CD8-positive, alpha-beta memory T cell (primary cell): ENCODE measurements around the gene KCNQ5. TPM values are rescaled to one million over a fixed set of nuclear protein-coding genes. Genes with fewer than 3 reads are reported as not detected.

Experiments used
- CTCF ChIA-PET: fragments of 350-600 bp; sonication (Branson Sonifier 250); formaldehyde crosslinking; loops from one replicate; lab custom pipeline; 2021; ENCODE audit warnings: antibody characterized with exemption; lab: Charles Lee
- POLR2A ChIA-PET: fragments of 350-600 bp; sonication (Branson Sonifier 250); formaldehyde crosslinking; loops from one replicate; lab custom pipeline; 2021; ENCODE audit warnings: antibody characterized with exemption; lab: Charles Lee
- DNase-seq, 5 donors: peaks; one replicate each; pipeline versions ENCODE4 v3.0.0 to v3.0.0-alpha.2; 2020 to 2022; ENCODE audit warnings: mixed read lengths in 1 of 5
- H3K27ac ChIP-seq: one replicate; pipeline ENCODE4 v1.7.0; 2013; ENCODE audit warnings: low read depth, mild to moderate bottlenecking, low read length, moderate library complexity
- H3K27me3 ChIP-seq: 2 replicates; pipeline ENCODE4 v1.7.0; 2013; ENCODE audit warnings: low read length, mild to moderate bottlenecking; ENCODE audit not compliant: insufficient read depth, poor library complexity, severe bottlenecking
- H3K36me3 ChIP-seq: 2 replicates; pipeline ENCODE4 v1.7.0; 2013; ENCODE audit warnings: mild to moderate bottlenecking, low read length, moderate library complexity; ENCODE audit not compliant: insufficient read depth
- H3K4me1 ChIP-seq: 2 replicates; pipeline ENCODE4 v1.7.0; 2013; ENCODE audit warnings: mild to moderate bottlenecking, low read length, moderate library complexity; ENCODE audit not compliant: insufficient read depth
- H3K4me3 ChIP-seq: 2 replicates; pipeline ENCODE4 v1.7.0; 2013; ENCODE audit warnings: mild to moderate bottlenecking, low read length
- H3K9me3 ChIP-seq: 2 replicates; pipeline ENCODE4 v1.7.0; 2013; ENCODE audit warnings: mild to moderate bottlenecking, low read length
- H3K27ac Mint-ChIP-seq, 8 donors: one replicate each; pipeline ENCODE4 v1.8.0; 2020 to 2021; ENCODE audit warnings: mixed read lengths in 8 of 8, mild to moderate bottlenecking in 6 of 8, inconsistent platforms in 3 of 8, moderate library complexity in 3 of 8
- H3K27me3 Mint-ChIP-seq, 2 donors: one replicate each; pipeline ENCODE4 v1.8.0; 2020 to 2021; ENCODE audit warnings: mixed read lengths in 2 of 2, mild to moderate bottlenecking in 1 of 2, moderate library complexity in 1 of 2
- H3K36me3 Mint-ChIP-seq, 3 donors: one replicate each; pipeline ENCODE4 v1.8.0; 2020 to 2021; ENCODE audit warnings: mixed read lengths in 3 of 3, inconsistent platforms in 1 of 3, mild to moderate bottlenecking in 1 of 3
- H3K4me1 Mint-ChIP-seq, 3 donors: one replicate each; pipeline ENCODE4 v1.8.0; 2020 to 2021; ENCODE audit warnings: mixed read lengths in 3 of 3, inconsistent platforms in 1 of 3, mild to moderate bottlenecking in 1 of 3
- H3K4me3 Mint-ChIP-seq, 7 donors: one replicate each; pipeline ENCODE4 v1.8.0; 2020 to 2021; ENCODE audit warnings: mixed read lengths in 7 of 7, mild to moderate bottlenecking in 6 of 7, moderate library complexity in 4 of 7, inconsistent platforms in 2 of 7
- H3K9me3 Mint-ChIP-seq, 5 donors: one replicate each; pipeline ENCODE4 v1.8.0; 2020 to 2022; ENCODE audit warnings: mixed read lengths in 5 of 5, mild to moderate bottlenecking in 3 of 5, moderate library complexity in 2 of 5, inconsistent platforms in 1 of 5
- polyA plus RNA-seq: library from polyadenylated mRNA; unstranded; fragments of 300-500 nt; fragmentation: Illumina TruSeq; gene quantifications from one replicate; pipeline ENCODE4 v1.2.3, GENCODE V29; 2021
- total RNA-seq, 2 experiments: library from RNA; stranded (reverse); gene quantifications; one replicate each; pipeline ENCODE4 v1.2.3, GENCODE V29; 2021

KCNQ5 gene
- total and polyA plus RNA-seq, 3 experiments from 2014 or later: 0.85 to 8.5 (median 7.9) TPM

DNA sequence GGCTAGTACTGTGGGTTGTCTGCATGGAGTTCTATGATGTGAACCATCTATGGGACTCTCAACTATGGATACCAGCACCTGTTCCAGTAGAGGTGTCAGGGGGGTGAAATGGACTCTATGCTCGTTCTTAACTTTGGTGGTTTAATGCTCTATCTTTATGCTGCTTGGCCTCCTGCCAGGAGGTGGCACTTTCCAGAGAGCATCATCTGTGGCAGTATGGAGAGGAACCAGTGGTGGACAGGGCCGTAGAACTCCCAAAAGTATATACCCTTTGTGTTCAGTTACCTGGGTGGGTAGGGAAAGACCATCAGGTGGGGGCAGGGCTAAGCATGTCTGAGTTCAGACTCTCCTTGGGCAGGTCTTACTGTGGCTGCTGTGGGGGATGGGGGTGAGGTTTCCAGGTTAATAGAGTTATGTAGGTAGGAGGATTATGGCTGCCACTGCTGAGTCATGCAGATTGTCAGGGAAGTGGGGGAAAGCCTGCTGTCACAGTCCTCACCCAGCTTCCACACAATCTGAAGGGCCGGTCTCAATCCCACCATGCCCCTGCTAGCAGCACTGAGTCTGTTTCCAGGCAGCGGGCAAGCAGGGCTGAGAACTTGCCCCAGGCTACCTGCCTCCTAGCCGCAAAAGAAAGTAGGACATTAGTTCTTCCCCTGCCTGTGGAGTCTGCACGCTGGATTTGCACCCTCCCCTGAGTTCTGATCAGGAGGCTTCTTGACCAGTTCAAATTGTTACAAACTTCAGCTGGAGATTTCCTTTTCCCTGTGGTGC is 284.0 kb downstream of the KCNQ5 start:
- no peak overlapping the region for H3K27ac ChIP-seq
- ChIA-PET CTCF (no interaction called here), POLR2A (no interaction called here)
- H3K27me3 ChIP-seq: no peaks in the 10 kb centered on the region
- no peaks in the 10 kb centered on the region for H3K36me3 ChIP-seq
- Mint-ChIP-seq H3K4me1 (peaks cover 0 to 2% (median 0%) of the 10 kb centered on the region in 3 donors), H3K4me3 (no peak overlapping the region), H3K36me3 (peaks cover 0 to 16% (median 0%) of the 10 kb centered on the region in 3 donors), H3K27me3 (no peaks in the 10 kb centered on the region), H3K27ac (no peak overlapping the region), H3K9me3 (peaks cover 0 to 16% (median 3%) of the 10 kb centered on the region in 5 donors)
- no peaks in the 10 kb centered on the region for H3K9me3 ChIP-seq
- no peak overlapping the region for H3K4me3 ChIP-seq
- no peaks in the 10 kb centered on the region for H3K4me1 ChIP-seq
- DNase-seq: no peak

DNA sequence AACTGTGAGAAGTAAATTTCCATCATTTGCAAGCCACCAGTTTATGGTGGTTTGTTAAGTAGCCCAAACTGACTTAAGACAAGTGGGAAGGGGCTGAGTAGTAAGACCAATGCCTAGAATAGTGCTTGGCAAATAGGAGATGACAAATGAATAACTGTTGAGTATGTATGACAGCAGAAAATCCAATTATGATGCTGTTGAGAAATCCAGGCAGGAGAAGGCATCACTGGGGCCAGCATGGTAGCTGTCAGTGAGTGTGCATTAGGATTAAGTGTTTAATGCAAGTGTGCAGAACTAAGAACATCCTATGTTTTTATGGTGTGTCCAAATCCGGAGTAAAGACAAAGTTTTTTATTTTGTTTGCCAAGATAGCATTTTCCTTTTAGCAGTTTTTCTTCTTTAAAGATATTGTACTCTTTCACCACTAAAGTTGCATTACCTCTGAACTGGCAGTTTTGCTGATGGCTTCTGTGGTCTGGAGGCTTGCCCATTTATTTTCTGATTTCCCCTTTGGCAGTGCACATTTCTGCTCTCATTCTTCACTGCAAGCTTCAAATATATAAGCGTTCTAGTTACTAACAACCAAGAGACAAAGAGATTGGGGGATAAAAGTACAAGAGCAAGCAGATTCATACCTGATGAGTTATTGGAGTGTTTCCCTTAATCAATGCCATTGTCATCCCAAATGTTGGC is 289.7 kb downstream of the KCNQ5 start:
- Mint-ChIP-seq H3K36me3 (no peaks in the 10 kb centered on the region), H3K27me3 (no peaks in the 10 kb centered on the region)
- POLR2A ChIA-PET: no interaction called here

DNA sequence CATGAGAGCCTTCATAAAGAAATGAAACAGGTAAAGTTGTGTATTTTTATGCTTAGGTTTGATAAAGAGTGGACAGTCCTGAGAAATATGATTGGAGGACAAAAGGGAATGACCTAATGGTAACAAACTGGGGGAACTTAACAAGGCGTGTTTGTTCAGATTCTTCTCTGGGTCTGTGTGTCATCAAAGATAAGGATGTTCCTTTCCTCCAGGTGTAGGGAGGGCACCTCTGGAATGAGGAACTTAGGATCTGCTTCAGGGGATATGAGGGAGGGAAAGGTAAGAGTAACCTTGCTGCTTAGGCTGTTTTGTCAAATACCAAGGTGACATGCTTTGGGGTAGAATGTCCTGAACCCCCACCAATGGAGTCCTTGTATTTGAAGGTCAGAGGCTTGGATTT is 291.9 kb downstream of the KCNQ5 start:
- Histone ChIP-seq H3K4me3 (no peak overlapping the region), H3K9me3 (no peaks in the 10 kb centered on the region), H3K27me3 (no peaks in the 10 kb centered on the region), H3K4me1 (no peaks in the 10 kb centered on the region), H3K27ac (no peak overlapping the region), H3K36me3 (no peaks in the 10 kb centered on the region)
- ChIA-PET CTCF (no interaction called here), POLR2A (no interaction called here)
- no peaks in the 10 kb centered on the region for H3K36me3 Mint-ChIP-seq
- H3K9me3 Mint-ChIP-seq: no peaks in the 10 kb centered on the region
- H3K27ac Mint-ChIP-seq: no peak overlapping the region
- no peak overlapping the region for H3K4me3 Mint-ChIP-seq
- peaks cover 0 to 10% (median 0%) of the 10 kb centered on the region in 3 donors for H3K4me1 Mint-ChIP-seq
- no peaks in the 10 kb centered on the region for H3K27me3 Mint-ChIP-seq
- no peak for DNase-seq

More for the DNA sequence above, 289.7 kb downstream of the KCNQ5 start:
- H3K9me3 Mint-ChIP-seq: no peaks in the 10 kb centered on the region
- H3K4me3 Mint-ChIP-seq: no peak overlapping the region
- Histone ChIP-seq H3K27ac (no peak overlapping the region), H3K9me3 (no peaks in the 10 kb centered on the region), H3K4me3 (no peak overlapping the region), H3K4me1 (no peaks in the 10 kb centered on the region), H3K36me3 (no peaks in the 10 kb centered on the region), H3K27me3 (no peaks in the 10 kb centered on the region)
- CTCF ChIA-PET: no interaction called here
- H3K4me1 Mint-ChIP-seq: peaks cover 0 to 10% (median 0%) of the 10 kb centered on the region in 3 donors
- H3K27ac Mint-ChIP-seq: no peak overlapping the region
- no peak for DNase-seq

DNA sequence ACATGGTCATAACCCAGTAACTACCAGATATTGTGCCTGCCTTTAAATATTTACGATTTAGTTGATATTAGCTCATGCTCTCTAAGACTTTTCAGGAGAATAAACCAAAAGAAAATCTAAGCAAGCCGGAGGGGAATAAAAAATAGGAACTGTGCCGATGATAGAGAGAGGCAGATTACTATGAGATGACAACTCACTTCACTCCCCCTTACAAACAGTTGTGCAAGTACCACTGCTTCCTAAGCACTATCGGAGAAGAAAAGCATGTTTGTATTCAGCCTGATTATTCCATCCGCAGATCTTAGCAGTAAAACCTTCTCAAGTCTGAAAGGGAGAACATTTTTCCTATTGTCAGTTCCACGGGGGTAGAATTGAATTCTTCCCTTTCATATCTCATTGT is 294.4 kb downstream of the KCNQ5 start:
- no peak overlapping the region for H3K27ac ChIP-seq

DNA sequence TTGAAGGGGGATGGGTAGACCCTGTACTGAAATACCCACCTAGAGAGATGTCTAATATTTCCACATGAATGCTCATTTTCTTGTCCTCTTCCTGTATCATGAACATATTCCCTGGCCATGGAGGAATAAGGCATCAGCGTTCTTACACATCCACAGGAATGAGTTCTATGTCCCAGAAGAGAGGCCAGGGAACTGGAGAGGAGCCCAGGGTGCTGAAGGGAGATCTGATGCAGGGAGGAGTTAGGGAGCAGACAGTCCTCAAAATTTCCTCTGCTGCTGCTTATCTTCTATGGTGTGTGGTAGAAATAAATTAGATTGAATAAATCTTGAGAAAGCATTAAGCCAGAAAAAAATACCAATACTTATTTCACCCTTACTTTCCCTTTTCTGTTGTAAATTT is 295.0 kb downstream of the KCNQ5 start:
- DNase-seq: no peak
- peaks cover 0 to under 1% (median 0%) of the 10 kb centered on the region in 3 donors for H3K4me1 Mint-ChIP-seq
- H3K36me3 Mint-ChIP-seq: no peaks in the 10 kb centered on the region
- H3K36me3 ChIP-seq: no peaks in the 10 kb centered on the region
- no peaks in the 10 kb centered on the region for H3K27me3 ChIP-seq
- ChIA-PET POLR2A (no interaction called here), CTCF (no interaction called here)
- H3K27ac ChIP-seq: no peak overlapping the region
- no peak overlapping the region for H3K4me3 ChIP-seq
- H3K9me3 ChIP-seq: no peaks in the 10 kb centered on the region
- no peaks in the 10 kb centered on the region for H3K9me3 Mint-ChIP-seq
- no peaks in the 10 kb centered on the region for H3K27me3 Mint-ChIP-seq
- H3K4me3 Mint-ChIP-seq: no peak overlapping the region
- H3K4me1 ChIP-seq: no peaks in the 10 kb centered on the region
- H3K27ac Mint-ChIP-seq: peak overlapping the region in 1 of 8 donors; percentile 6

More for the DNA sequence above, 294.4 kb downstream of the KCNQ5 start:
- no peaks in the 10 kb centered on the region for H3K36me3 ChIP-seq
- peaks cover 0 to 6% (median 0%) of the 10 kb centered on the region in 3 donors for H3K4me1 Mint-ChIP-seq
- no peaks in the 10 kb centered on the region for H3K36me3 Mint-ChIP-seq
- no peaks in the 10 kb centered on the region for H3K27me3 Mint-ChIP-seq
- no peak for DNase-seq
- H3K4me3 ChIP-seq: no peak overlapping the region
- H3K27me3 ChIP-seq: no peaks in the 10 kb centered on the region
- POLR2A ChIA-PET: no interaction called here
- CTCF ChIA-PET: no interaction called here
- H3K27ac Mint-ChIP-seq: no peak overlapping the region
- H3K4me3 Mint-ChIP-seq: no peak overlapping the region
- H3K9me3 Mint-ChIP-seq: no peaks in the 10 kb centered on the region
- no peaks in the 10 kb centered on the region for H3K9me3 ChIP-seq
- H3K4me1 ChIP-seq: no peaks in the 10 kb centered on the region

DNA sequence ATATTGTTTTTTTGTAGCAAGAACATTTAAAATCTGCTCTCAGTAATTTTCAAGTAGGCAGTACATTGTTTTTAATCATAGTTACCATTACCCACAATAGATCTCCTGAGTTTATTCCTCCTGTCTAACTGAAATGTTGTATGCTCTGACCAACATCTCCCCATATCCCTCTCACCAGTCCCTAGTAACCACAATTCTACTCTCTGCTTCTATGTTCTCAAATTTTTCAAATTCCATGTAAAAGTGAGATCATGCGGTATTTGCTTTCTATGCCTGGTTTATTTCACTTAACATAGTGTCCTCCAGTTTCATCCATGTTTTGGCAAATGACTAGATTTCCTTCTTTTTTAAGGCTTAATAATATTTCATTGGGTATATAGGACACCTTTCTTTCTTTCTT is 300.5 kb downstream of the KCNQ5 start:
- H3K4me1 Mint-ChIP-seq: no peaks in the 10 kb centered on the region
- H3K4me1 ChIP-seq: no peaks in the 10 kb centered on the region
- no peaks in the 10 kb centered on the region for H3K27me3 Mint-ChIP-seq
- ChIA-PET POLR2A (no interaction called here), CTCF (no interaction called here)
- no peaks in the 10 kb centered on the region for H3K9me3 ChIP-seq
- DNase-seq: no peak
- H3K27ac Mint-ChIP-seq: no peak overlapping the region
- no peaks in the 10 kb centered on the region for H3K27me3 ChIP-seq
- H3K36me3 Mint-ChIP-seq: no peaks in the 10 kb centered on the region
- no peak overlapping the region for H3K27ac ChIP-seq
- H3K4me3 ChIP-seq: no peak overlapping the region
- H3K36me3 ChIP-seq: no peaks in the 10 kb centered on the region
- H3K9me3 Mint-ChIP-seq: no peaks in the 10 kb centered on the region
- H3K4me3 Mint-ChIP-seq: no peak overlapping the region

DNA sequence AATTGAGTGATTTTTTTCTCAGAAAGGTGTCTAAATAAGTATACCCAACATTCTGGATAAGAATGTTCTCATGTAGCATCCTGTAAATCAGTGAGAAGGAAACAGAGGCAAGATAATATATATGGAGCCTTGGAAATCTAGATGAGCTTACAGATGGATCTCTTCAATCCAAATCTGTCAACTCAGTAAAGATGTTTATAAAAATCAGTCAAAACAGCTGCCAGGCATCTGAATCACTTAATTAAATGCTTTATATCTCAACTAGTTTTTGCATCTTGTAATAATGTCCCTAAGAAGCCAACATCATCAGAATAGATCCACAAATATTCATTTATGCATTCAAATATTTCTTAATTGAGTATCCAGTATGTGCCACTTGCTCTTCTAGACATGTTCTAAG is 303.3 kb downstream of the KCNQ5 start:
- H3K27ac Mint-ChIP-seq: no peak overlapping the region
- H3K4me3 Mint-ChIP-seq: no peak overlapping the region
- H3K27ac ChIP-seq: no peak overlapping the region
- ChIA-PET CTCF (no interaction called here), POLR2A (no interaction called here)
- H3K4me1 Mint-ChIP-seq: no peaks in the 10 kb centered on the region
- H3K27me3 Mint-ChIP-seq: no peaks in the 10 kb centered on the region
- H3K36me3 ChIP-seq: no peaks in the 10 kb centered on the region
- H3K4me3 ChIP-seq: no peak overlapping the region
- no peaks in the 10 kb centered on the region for H3K27me3 ChIP-seq
- H3K9me3 ChIP-seq: no peaks in the 10 kb centered on the region
- H3K9me3 Mint-ChIP-seq: no peaks in the 10 kb centered on the region
- H3K36me3 Mint-ChIP-seq: no peaks in the 10 kb centered on the region
- no peaks in the 10 kb centered on the region for H3K4me1 ChIP-seq
- DNase-seq: no peak

DNA sequence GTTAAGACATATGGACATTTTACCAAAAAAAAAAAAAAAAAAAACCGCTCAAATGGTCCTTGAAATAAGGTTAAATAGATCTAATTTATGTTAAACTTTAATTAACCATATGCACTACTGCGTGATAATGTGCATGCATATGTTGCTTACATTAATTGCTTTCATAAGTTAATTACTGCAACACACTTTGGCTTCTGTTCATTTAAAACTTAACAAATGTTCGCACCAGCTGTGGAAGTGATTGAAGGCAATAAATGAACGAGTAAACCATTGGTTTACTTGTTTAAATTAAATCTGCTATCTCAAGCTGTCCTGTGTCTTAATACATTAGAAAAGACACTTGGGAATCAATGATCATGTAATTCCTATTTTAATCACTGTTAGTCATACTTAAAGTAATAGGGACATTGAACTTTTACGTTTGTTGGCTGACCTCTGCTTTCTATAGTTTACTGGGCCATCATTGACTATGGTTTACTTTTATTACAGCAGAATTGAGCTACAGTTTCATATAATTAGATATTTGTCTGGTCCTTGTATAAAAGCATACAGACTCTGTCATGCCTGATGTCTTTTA is 308.8 kb downstream of the KCNQ5 start:
- Histone ChIP-seq H3K27ac (no peak overlapping the region), H3K36me3 (no peaks in the 10 kb centered on the region), H3K27me3 (no peaks in the 10 kb centered on the region), H3K4me1 (no peaks in the 10 kb centered on the region), H3K9me3 (no peaks in the 10 kb centered on the region), H3K4me3 (no peak overlapping the region)
- Mint-ChIP-seq H3K9me3 (no peaks in the 10 kb centered on the region), H3K27me3 (no peaks in the 10 kb centered on the region), H3K4me1 (no peaks in the 10 kb centered on the region), H3K4me3 (no peak overlapping the region), H3K27ac (no peak overlapping the region), H3K36me3 (no peaks in the 10 kb centered on the region)
- no peak for DNase-seq
- ChIA-PET CTCF (interaction anchor here (0.7 kb wide), 1 partner anchor 1472 kb away, joined by 3 read pairs; no protein-coding TSS in a partner anchor), POLR2A (no interaction called here)
